IPS-18c (cell line): ENCODE data around the gene ZNF618.
"Not testable (repeated sequence)": the region's sequence is repeated elsewhere in the genome, so short reads cannot be mapped to it uniquely, and the experiment has no call there.

Experiments
- H3K4me3 ChIP-seq: 2 replicates; pipeline ENCODE4 v1.7.0; 2013; ENCODE audit warnings: low read depth, mild to moderate bottlenecking, low read length, moderate library complexity; ENCODE audit not compliant: insufficient read depth
- H3K9me3 ChIP-seq: one replicate; pipeline ENCODE4 v1.6.1; 2013; ENCODE audit warnings: mild to moderate bottlenecking, low read length, moderate library complexity; ENCODE audit not compliant: control insufficient read depth, insufficient read depth

The ZNF618 gene

GRCh38 chr9:113985968-113986585 is 110.0 kb downstream of the ZNF618 start:
- Histone ChIP-seq H3K9me3 (no peaks in the 10 kb centered on the region), H3K4me3 (no peak overlapping the region)

- H3K4me3 ChIP-seq = no peak overlapping the region
- no peaks in the 10 kb centered on the region for H3K9me3 ChIP-seq
These were observed 110.8 kb downstream of the ZNF618 start for GRCh38 chr9:113986931-113987330.

- no peak overlapping the region for H3K4me3 ChIP-seq
- no peaks in the 10 kb centered on the region for H3K9me3 ChIP-seq
These were observed 111.4 kb downstream of the ZNF618 start for GRCh38 chr9:113987526-113987925.

- no peak overlapping the region for H3K4me3 ChIP-seq
These were observed 112.4 kb downstream of the ZNF618 start for GRCh38 chr9:113988385-113989016.

GRCh38 chr9:113989017-113989713 is 113.1 kb downstream of the ZNF618 start:
- no peak overlapping the region for H3K4me3 ChIP-seq
- H3K9me3 ChIP-seq = no peaks in the 10 kb centered on the region

More at GRCh38 chr9:113988385-113989016, 112.4 kb downstream of the ZNF618 start:
- H3K9me3 ChIP-seq = no peaks in the 10 kb centered on the region

GRCh38 chr9:113989714-113990569 is 113.8 kb downstream of the ZNF618 start:
- H3K4me3 ChIP-seq = no peak overlapping the region
- H3K9me3 ChIP-seq = no peaks in the 10 kb centered on the region

GRCh38 chr9:113990570-113990907 is 114.4 kb downstream of the ZNF618 start:
- H3K9me3 ChIP-seq = no peaks in the 10 kb centered on the region
- no peak overlapping the region for H3K4me3 ChIP-seq

- Histone ChIP-seq H3K9me3 (no peaks in the 10 kb centered on the region), H3K4me3 (no peak overlapping the region)
These were observed 114.9 kb downstream of the ZNF618 start for GRCh38 chr9:113990975-113991471.

- Histone ChIP-seq H3K9me3 (no peaks in the 10 kb centered on the region), H3K4me3 (no peak overlapping the region)
These were observed 115.6 kb downstream of the ZNF618 start for GRCh38 chr9:113991714-113992113.

- H3K4me3 ChIP-seq = no peak overlapping the region
- H3K9me3 ChIP-seq = no peaks in the 10 kb centered on the region
These were observed 116.3 kb downstream of the ZNF618 start for GRCh38 chr9:113992276-113992951.

GRCh38 chr9:113992994-113993393 is 116.9 kb downstream of the ZNF618 start:
- no peaks in the 10 kb centered on the region for H3K9me3 ChIP-seq
- H3K4me3 ChIP-seq = no peak overlapping the region

GRCh38 chr9:113993838-113994540 is 117.9 kb downstream of the ZNF618 start:
- Histone ChIP-seq H3K4me3 (no peak overlapping the region), H3K9me3 (no peaks in the 10 kb centered on the region)

GRCh38 chr9:113995401-113995800 is 119.3 kb downstream of the ZNF618 start:
- H3K9me3 ChIP-seq = no peaks in the 10 kb centered on the region
- H3K4me3 ChIP-seq = no peak overlapping the region

- Histone ChIP-seq H3K9me3 (no peaks in the 10 kb centered on the region), H3K4me3 (no peak overlapping the region)
These were observed 119.9 kb downstream of the ZNF618 start for GRCh38 chr9:113995963-113996362.

GRCh38 chr9:113996531-113997001 is 120.5 kb downstream of the ZNF618 start:
- H3K4me3 ChIP-seq = no peak overlapping the region
- H3K9me3 ChIP-seq = no peaks in the 10 kb centered on the region

- H3K9me3 ChIP-seq, H3K4me3 ChIP-seq: not testable (repeated sequence)
These were observed 121.0 kb downstream of the ZNF618 start for GRCh38 chr9:113997064-113997463.
